Endothelial cell of umbilical vein (primary cell): ENCODE results near the gene EML6. TPM values are rescaled to one million over a fixed set of nuclear protein-coding genes. Genes with fewer than 3 reads are reported as not detected.
A peak's percentile ranks its signal among the peaks of the same experiment; 100 is the strongest.

ENCODE experiments used
- BruUV-seq: library from RNA; stranded (reverse); fragments of 400-500 nt; replicated peaks from 2 replicates; lab custom pipeline; 2021; lab: Mats Ljungman, UMichigan
- CTCF ChIA-PET: fragments of 300-600, 350-600 bp; sonication (Branson Sonifier 250); formaldehyde crosslinking; loops from one replicate; lab custom pipeline; 2021; ENCODE audit warnings: antibody characterized with exemption, inconsistent platforms; lab: Charles Lee
- POLR2A ChIA-PET: fragments of 300-600, 350-600 bp; sonication (Branson Sonifier 250); formaldehyde crosslinking; loops from one replicate; lab custom pipeline; 2021; ENCODE audit warnings: antibody characterized with exemption, inconsistent platforms; lab: Charles Lee
- DNase-seq: peaks from one replicate; pipeline ENCODE4 v3.0.0-alpha.2; 2011; ENCODE audit warnings: low read depth, low spot score
- FAIRE-seq: peaks from 2 replicates; lab custom pipeline; 2011; peaks lifted over from hg19 to GRCh38; lab: Jason Lieb, UNC
- H2AFZ ChIP-seq: 2 replicates; pipeline ENCODE4 v1.6.0; 2012; ENCODE audit warnings: low read depth, low read length, control low read depth, inconsistent platforms
- H3K27ac ChIP-seq: 2 replicates; pipeline ENCODE4 v1.5.1; 2011; ENCODE audit warnings: low read depth, mild to moderate bottlenecking, control low read depth, low read length, moderate library complexity; ENCODE audit not compliant: insufficient read depth
- H3K27me3 ChIP-seq, 2 experiments: 2 replicates each; pipeline versions ENCODE4 v1.6.0 to v1.6.1; 2011; ENCODE audit warnings: low read length in 2 of 2, mixed read lengths in 1 of 2; ENCODE audit not compliant: control insufficient read depth in 2 of 2, insufficient read depth in 2 of 2
- H3K36me3 ChIP-seq, 2 experiments: 2 replicates in 1 of 2; 3 replicates in 1 of 2; pipeline ENCODE4 v1.5.1; 2011; ENCODE audit warnings: low read length in 2 of 2, mild to moderate bottlenecking in 1 of 2, moderate library complexity in 1 of 2; ENCODE audit not compliant: control insufficient read depth in 2 of 2, insufficient read depth in 2 of 2; ENCODE audit errors: extremely low read depth in 1 of 2
- H3K4me1 ChIP-seq: 3 replicates; pipeline ENCODE4 v1.5.1; 2011; ENCODE audit warnings: mild to moderate bottlenecking, low read length; ENCODE audit not compliant: control insufficient read depth, insufficient read depth; ENCODE audit errors: extremely low read depth
- H3K4me2 ChIP-seq: 2 replicates; pipeline ENCODE4 v1.6.1; 2011; ENCODE audit warnings: low read length, control low read depth, mixed read lengths; ENCODE audit not compliant: insufficient read depth
- H3K4me3 ChIP-seq, 3 experiments: fragments of 200-600 bp in 1 of 3; sonication (generic), shearing (Covaris generic) in 1 of 3; replicated peaks in 1 of 3; 2 replicates each; pipeline ENCODE4 v1.5.1; 2011 to 2016; ENCODE audit warnings: control low read depth in 3 of 3, low read length in 3 of 3, mild to moderate bottlenecking in 2 of 3, inconsistent platforms in 1 of 3, low read depth in 1 of 3, moderate library complexity in 1 of 3; ENCODE audit not compliant: insufficient read depth in 1 of 3
- H3K79me2 ChIP-seq: 2 replicates; pipeline ENCODE4 v1.6.0; 2012; ENCODE audit warnings: low read length, inconsistent platforms; ENCODE audit not compliant: control insufficient read depth, insufficient read depth
- H3K9ac ChIP-seq: replicated peaks from 2 replicates; pipeline ENCODE3; 2011; ENCODE audit warnings: low read length, control low read depth; ENCODE audit not compliant: insufficient read depth; ENCODE audit errors: extremely low read depth
- H3K9me1 ChIP-seq: replicated peaks from 3 replicates; pipeline ENCODE4 v1.6.0; 2011; ENCODE audit warnings: mild to moderate bottlenecking, low read length; ENCODE audit not compliant: control insufficient read depth, insufficient read depth; ENCODE audit errors: extremely low read depth
- H3K9me3 ChIP-seq: replicated peaks from 2 replicates; pipeline ENCODE4 v1.5.1; 2012; ENCODE audit warnings: low read length, inconsistent platforms; ENCODE audit not compliant: control insufficient read depth, insufficient read depth
- H4K20me1 ChIP-seq: replicated peaks from 2 replicates; pipeline ENCODE3; 2011; ENCODE audit warnings: mild to moderate bottlenecking, low read length; ENCODE audit not compliant: control insufficient read depth, insufficient read depth; ENCODE audit errors: extremely low read depth
- CTCF ChIP-seq, 2 donors: IDR thresholded peaks; 1 replicate in 1 of 2; 2 replicates in 1 of 2; pipeline ENCODE4 v1.5.1; 2011; ENCODE audit warnings: low read length in 2 of 2, mild to moderate bottlenecking in 2 of 2, moderate library complexity in 2 of 2, control low read depth in 1 of 2, inconsistent platforms in 1 of 2, low read depth in 1 of 2; ENCODE audit not compliant: insufficient read depth in 1 of 2; ENCODE audit errors: extremely low read depth in 1 of 2
- EZH2 ChIP-seq: IDR thresholded peaks from 2 replicates; pipeline ENCODE4 v1.6.1; 2012; ENCODE audit warnings: borderline replicate concordance, low read depth, mild to moderate bottlenecking, moderate library complexity, low read length, inconsistent platforms; ENCODE audit not compliant: severe bottlenecking
- FOS ChIP-seq: IDR thresholded peaks from 2 replicates; pipeline ENCODE4 v1.6.1; 2011; ENCODE audit warnings: mild to moderate bottlenecking, low read length, moderate library complexity, borderline replicate concordance; ENCODE audit not compliant: insufficient read depth
- JUN ChIP-seq: IDR thresholded peaks from 2 replicates; pipeline ENCODE4 v1.6.1; 2011; ENCODE audit warnings: borderline replicate concordance, low read depth; ENCODE audit not compliant: insufficient read length, insufficient read depth
- MYC ChIP-seq: IDR thresholded peaks from one replicate; pipeline ENCODE4 v1.6.1; 2011; ENCODE audit warnings: mild to moderate bottlenecking, low read depth, low read length
- POLR2AphosphoS5 ChIP-seq: IDR thresholded peaks from 2 replicates; pipeline ENCODE4 v1.6.1; 2012; ENCODE audit warnings: low read depth, mild to moderate bottlenecking, control low read depth, low read length, moderate library complexity; ENCODE audit not compliant: insufficient read depth
- dilution Hi-C: fragments of 300-500 bp; cut with MboI; formaldehyde crosslinking; loops from one replicate; pipeline ENCODE4 v1.15.0; 2019; ENCODE audit warnings: low sequenced_read_pairs; ENCODE audit not compliant: extremely low pct_ligation_motif_present
- intact Hi-C: fragments of 100-400 bp; cut with micrococcal nuclease; formaldehyde crosslinking; loops from one replicate; pipeline ENCODE4 v1.10.0; 2022
- polyA plus RNA-seq, 4 experiments: library from polyadenylated mRNA; depleted of rRNA in 3 of 4; stranded (reverse) in 3 of 4; unstranded in 1 of 4; fragments of >200 nt; gene quantifications; 2 replicates each; pipeline versions ENCODE4 v1.2.1 to v1.2.3, GENCODE V29; 2011 to 2012; ENCODE audit warnings: missing spikeins in 1 of 4
- total RNA-seq: library from RNA; stranded (reverse); gene quantifications from 2 replicates; pipeline ENCODE4 v1.2.3, GENCODE V29; 2021

The EML6 gene
- total and polyA plus RNA-seq, 2 donors (not counting 3 experiments of a cell fraction or from before 2014, with no cell fraction given) = 0.79 to 2.1 TPM

DNA sequence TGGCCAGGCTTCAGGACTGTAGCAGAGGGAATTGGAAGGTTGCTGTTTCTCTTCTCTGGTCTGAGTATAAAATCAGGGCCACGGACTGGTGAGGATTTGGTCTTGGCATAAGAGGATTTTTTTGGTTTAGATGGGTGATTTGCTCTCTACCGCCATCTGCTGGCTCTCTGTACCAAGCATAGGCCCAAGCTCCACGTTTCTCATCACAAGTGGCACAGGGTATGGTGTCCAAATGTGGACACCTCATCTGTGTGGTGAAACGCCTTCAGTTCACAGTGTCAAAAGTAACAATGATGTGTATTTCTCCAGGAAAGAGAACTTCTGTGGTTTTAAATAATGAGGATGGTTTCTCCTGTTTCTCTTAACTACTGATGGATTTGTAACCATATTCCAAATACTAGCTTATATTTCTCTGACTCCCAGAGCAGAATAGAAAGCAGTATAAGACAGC is 115.1 kb downstream of the EML6 start:
- no peak overlapping the region for H3K4me3 ChIP-seq
- CTCF ChIA-PET = interaction anchor here (0.5 to 5.0 kb wide), 61 partner anchors 8 to 740 kb away, joined by 3 to 104 read pairs (median 5); partner anchors contain the start of genes ACYP2 and EML6
- no peaks in the 10 kb centered on the region for H3K79me2 ChIP-seq

More for the DNA sequence above, 115.1 kb downstream of the EML6 start:
- FAIRE-seq (peak; percentile 89), DNase-seq (peak; percentile 78)
- Histone ChIP-seq H4K20me1 (no peaks in the 10 kb centered on the region), H3K4me2 (no peak overlapping the region), H3K27me3 (no peaks in the 10 kb centered on the region), H2AFZ (peak overlapping the region; percentile 36), H3K4me1 (no peaks in the 10 kb centered on the region), H3K9me3 (no peaks in the 10 kb centered on the region), H3K9ac (no peak overlapping the region), H3K27ac (no peak overlapping the region), H3K36me3 (no peaks in the 10 kb centered on the region), H3K9me1 (no peaks in the 10 kb centered on the region)
- POLR2A ChIA-PET = no interaction called here
- no TSS peak for BruUV-seq
- dilution Hi-C loops = no loop called here
- intact Hi-C loops = loop anchor here (1.0 to 5.0 kb wide), 6 partner anchors 75 to 732 kb away; no protein-coding TSS in a partner anchor
- TF ChIP-seq POLR2AphosphoS5 = no peak
- TF ChIP-seq JUN = no peak
- TF ChIP-seq FOS = no peak
- TF ChIP-seq CTCF (IDR thresholded peaks at IDR 0.05; ENCODE audit: extremely low read depth in 1 of 2, insufficient read depth in 1 of 2, low read depth in 1 of 2, low read length in 2 of 2) = peak; percentile 80 to 87
- no peak for TF ChIP-seq EZH2
- TF ChIP-seq MYC = no peak
